NT2/D1 (cell line): Measurements from ENCODE around the gene IL17RE.
"Not testable (repeated sequence)": the region's sequence is repeated elsewhere in the genome, so short reads cannot be mapped to it uniquely, and the experiment has no call there.

ENCODE experiments used
- SUZ12 ChIP-seq: IDR thresholded peaks from 2 replicates; pipeline ENCODE4 v1.6.1; 2011; ENCODE audit not compliant: insufficient read length, insufficient read depth; ENCODE audit errors: extremely low read depth
- YY1 ChIP-seq: IDR thresholded peaks from 2 replicates; pipeline ENCODE4 v1.6.1; 2011; ENCODE audit not compliant: insufficient read length, insufficient read depth
- ZNF274 ChIP-seq: IDR thresholded peaks from 2 replicates; pipeline ENCODE4 v1.6.1; 2011; ENCODE audit warnings: mild to moderate bottlenecking, low read depth, low read length

DNA sequence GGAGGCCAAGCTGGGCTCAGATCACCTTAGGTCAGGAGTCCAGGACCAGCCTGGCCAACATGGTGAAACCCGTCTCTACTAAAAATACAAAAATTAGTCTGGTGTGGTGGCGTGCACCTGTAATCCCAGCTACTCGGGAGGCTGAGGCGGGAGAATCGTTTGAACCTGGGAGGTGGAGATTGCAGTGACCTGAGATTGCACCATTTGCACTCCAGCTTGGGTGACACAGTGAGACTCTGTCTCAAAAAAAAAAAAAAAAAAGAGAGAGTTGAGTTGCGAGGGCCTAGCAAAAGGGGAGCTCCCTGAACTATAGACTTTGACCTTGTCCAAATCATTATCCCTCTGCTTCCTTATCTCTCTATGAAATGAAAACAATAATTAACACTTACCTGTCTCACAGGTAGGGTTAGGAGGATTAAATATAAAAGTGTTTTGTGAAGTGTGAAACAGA, 1.7 kb upstream of the IL17RE start:
- not testable (repeated sequence) for TF ChIP-seq YY1, ZNF274, SUZ12
